Measurements from ENCODE around the gene DNAJC28.

The DNAJC28 gene

GRCh38 chr21:33441489-33442477 lies 49.7 kb downstream of the DNAJC28 start:
- H3K27ac ChIP-seq: peak overlapping the region; percentile 76
- DNase-seq (ENCODE audit: low read depth, low spot score): peak; percentile 53

Measured in epithelial cell of prostate (primary cell).